Measurements from ENCODE around the gene SRSF10.
"Not testable (repeated sequence)": the region's sequence is repeated elsewhere in the genome, so short reads cannot be mapped to it uniquely, and the experiment has no call there.

The SRSF10 gene

GRCh38 chr1:23979881-23980727, at the start of gene SRSF10:
TSS of gene SRSF10 (minus strand) at chr1:23980327. CDS start at chr1:23980255, 72 bp downstream.
- peak; percentile 97 for DNase-seq

GRCh38 chr1:24027838-24028468, 47.8 kb upstream of the SRSF10 start:
- DNase-seq = no peak

GRCh38 chr1:24022581-24023361, 42.6 kb upstream of the SRSF10 start:
- DNase-seq = no peak

- DNase-seq = no peak
These were observed 41.5 kb upstream of the SRSF10 start for GRCh38 chr1:24021403-24022266.

GRCh38 chr1:24020470-24020869, 40.3 kb upstream of the SRSF10 start:
- DNase-seq = no peak

- no peak for DNase-seq
These were observed 39.9 kb upstream of the SRSF10 start for GRCh38 chr1:24020025-24020424.

- DNase-seq = no peak
These were observed 38.8 kb upstream of the SRSF10 start for GRCh38 chr1:24018611-24019580.

GRCh38 chr1:24015221-24016210, 35.4 kb upstream of the SRSF10 start:
- no peak for DNase-seq

- not testable (repeated sequence) for DNase-seq
These were observed 32.8 kb upstream of the SRSF10 start for GRCh38 chr1:24012878-24013277.

- no peak for DNase-seq
These were observed 30.5 kb upstream of the SRSF10 start for GRCh38 chr1:24010650-24011049.

- no peak for DNase-seq
These were observed 29.3 kb upstream of the SRSF10 start for GRCh38 chr1:24009406-24009805.

- not testable (repeated sequence) for DNase-seq
These were observed 28.6 kb upstream of the SRSF10 start for GRCh38 chr1:24008574-24009184.

GRCh38 chr1:24007079-24007478, 27.0 kb upstream of the SRSF10 start:
- DNase-seq = no peak

- no peak for DNase-seq
These were observed 25.0 kb upstream of the SRSF10 start for GRCh38 chr1:24005163-24005562.

GRCh38 chr1:24004132-24004531, 24.0 kb upstream of the SRSF10 start:
- DNase-seq = no peak

- DNase-seq = no peak
These were observed 23.3 kb upstream of the SRSF10 start for GRCh38 chr1:24003331-24003972.

GRCh38 chr1:24002695-24003094, 22.6 kb upstream of the SRSF10 start:
- DNase-seq = no peak

- no peak for DNase-seq
These were observed 19.1 kb upstream of the SRSF10 start for GRCh38 chr1:23999156-23999671.

GRCh38 chr1:23997812-23998211, 17.7 kb upstream of the SRSF10 start:
- DNase-seq = no peak
